HepG2 (cell line): ENCODE data around the gene IL33. TPM values are rescaled to one million over a fixed set of nuclear protein-coding genes. Genes with fewer than 3 reads are reported as not detected.

Experiments
- ATAC-seq: fragments of 200-7000 bp; cut with Tn5 transposase; 3 replicates; pipeline ENCODE4 v1.9.1; 2020; ENCODE audit warnings: mild to moderate bottlenecking, moderate library complexity
- BruUV-seq: library from RNA; stranded (reverse); fragments of 400-500 nt; replicated peaks from 2 replicates; lab custom pipeline; 2021; lab: Mats Ljungman, UMichigan
- CTCF ChIA-PET: fragments of 300-600 bp; formaldehyde crosslinking; extraction: SDS; loops from one replicate; lab custom pipeline; 2021; ENCODE audit warnings: low total read pairs, inconsistent platforms, low intra/inter-chr PET ratio; lab: Yijun Ruan, JAX
- POLR2A ChIA-PET: fragments of 350-600 bp; sonication (Branson Sonifier 250); formaldehyde crosslinking; loops from one replicate; lab custom pipeline; 2020; ENCODE audit warnings: antibody characterized with exemption, inconsistent platforms; lab: Yijun Ruan, JAX
- DNase-seq: peaks from one replicate; pipeline ENCODE4 v3.0.0-alpha.2; 2015; ENCODE audit warnings: low spot score
- FAIRE-seq: peaks from 3 replicates; lab custom pipeline; 2011; peaks lifted over from hg19 to GRCh38; lab: Jason Lieb, UNC
- H2AFZ ChIP-seq: one replicate; pipeline ENCODE4 v1.6.1; 2011; ENCODE audit warnings: low read length, inconsistent platforms
- H3K27ac ChIP-seq: fragments of 300-600 bp; 3 replicates; pipeline ENCODE4 v1.8.0; 2011; ENCODE audit warnings: mixed run types, mild to moderate bottlenecking, mixed read lengths, low read length, inconsistent platforms; ENCODE audit not compliant: insufficient read depth; ENCODE audit errors: extremely low read length
- H3K27me3 ChIP-seq, 2 experiments: fragments of 200-600 bp in 1 of 2; 2 replicates in 1 of 2; 3 replicates in 1 of 2; pipeline versions ENCODE4 v1.6.0 to v1.8.0; 2011; ENCODE audit warnings: low read length in 2 of 2, mild to moderate bottlenecking in 2 of 2, moderate library complexity in 2 of 2, inconsistent platforms in 1 of 2; ENCODE audit not compliant: insufficient read depth in 2 of 2, control insufficient read depth in 1 of 2
- H3K36me3 ChIP-seq, 2 experiments: fragments of 200-600 bp in 1 of 2; replicated peaks in 1 of 2; 2 replicates in 1 of 2; 3 replicates in 1 of 2; pipeline versions ENCODE4 v1.5.1 to v1.8.0; 2011; ENCODE audit warnings: low read length in 2 of 2, inconsistent platforms in 1 of 2; ENCODE audit not compliant: insufficient read depth in 2 of 2, control insufficient read depth in 1 of 2
- H3K4me1 ChIP-seq: 2 replicates; pipeline ENCODE4 v1.5.1; 2012; ENCODE audit warnings: low read length, inconsistent platforms; ENCODE audit not compliant: insufficient read depth
- H3K4me2 ChIP-seq: 2 replicates; pipeline ENCODE4 v1.6.0; 2011; ENCODE audit warnings: low read depth, low read length, inconsistent platforms
- H3K4me3 ChIP-seq, 3 experiments: fragments of 200-600 bp in 1 of 3; sonication (generic), shearing (Covaris generic) in 1 of 3; replicated peaks in 1 of 3; 2 replicates each; pipeline ENCODE4 v1.5.1; 2011 to 2016; ENCODE audit warnings: low read length in 3 of 3, inconsistent platforms in 2 of 3, low read depth in 2 of 3, mild to moderate bottlenecking in 2 of 3, control low read depth in 1 of 3, mixed read lengths in 1 of 3; ENCODE audit not compliant: insufficient read depth in 1 of 3
- H3K79me2 ChIP-seq: one replicate; pipeline ENCODE4 v1.6.1; 2011; ENCODE audit warnings: low read length, inconsistent platforms; ENCODE audit not compliant: insufficient read depth
- H3K9ac ChIP-seq: 2 replicates; pipeline ENCODE4 v1.6.0; 2011; ENCODE audit warnings: mild to moderate bottlenecking, low read depth, low read length, inconsistent platforms; ENCODE audit not compliant: insufficient read depth
- H3K9me3 ChIP-seq: 2 replicates; pipeline ENCODE4 v1.5.1; 2012; ENCODE audit warnings: mild to moderate bottlenecking, low read length
- H4K20me1 ChIP-seq: 2 replicates; pipeline ENCODE4 v1.6.0; 2011; ENCODE audit warnings: inconsistent platforms, mild to moderate bottlenecking, low read length, moderate library complexity; ENCODE audit not compliant: insufficient read depth
- HHEX ChIP-seq: IDR thresholded peaks from 2 replicates; pipeline ENCODE4 v1.6.1; 2016; ENCODE audit warnings: control low read depth
- MED1 ChIP-seq: sonication (generic); formaldehyde crosslinking; IDR thresholded peaks from 2 replicates; pipeline ENCODE4 v1.4.0; 2020; ENCODE audit warnings: missing genetic modification reagents
- PITX1 ChIP-seq: sonication (generic); formaldehyde crosslinking; IDR thresholded peaks from 2 replicates; pipeline ENCODE4 v1.5.1; 2020; ENCODE audit warnings: mild to moderate bottlenecking, missing genetic modification reagents
- SMARCE1 ChIP-seq: fragments of 450-650 bp; IDR thresholded peaks from 2 replicates; pipeline ENCODE4 v1.6.1; 2017; ENCODE audit warnings: borderline replicate concordance
- SRSF1 ChIP-seq: fragments of 200-400 bp; formaldehyde crosslinking; optimal IDR thresholded peaks from 2 replicates; pipeline ENCODE3; 2017; ENCODE audit warnings: mild to moderate bottlenecking, low read depth, low read length, moderate library complexity
- ZBTB40 ChIP-seq, 2 experiments: fragments of 450-650 bp in 1 of 2; sonication (generic) in 1 of 2; formaldehyde crosslinking in 1 of 2; IDR thresholded peaks; 2 replicates each; pipeline versions ENCODE4 v1.6.1 to v1.8.0; 2016 to 2022; ENCODE audit warnings: antibody characterized with exemption in 1 of 2, mild to moderate bottlenecking in 1 of 2, missing genetic modification reagents in 1 of 2
- ZKSCAN8 ChIP-seq: IDR thresholded peaks from 2 replicates; pipeline ENCODE4 v1.6.1; 2016; ENCODE audit warnings: borderline replicate concordance, missing genetic modification reagents, missing compliant biosample characterization
- ZNF280D ChIP-seq: sonication (generic); formaldehyde crosslinking; IDR thresholded peaks from 2 replicates; pipeline ENCODE4 v1.5.1; 2020; ENCODE audit warnings: mild to moderate bottlenecking, missing genetic modification reagents
- WGBS: methylation state at CpG from one replicate; pipeline ENCODE4 v1.1.6; 2017; ENCODE audit warnings: low lambda C conversion rate; 5-methylcytosine and 5-hydroxymethylcytosine counted together
- in situ Hi-C: cut with HindIII; loops from 2 replicates; pipeline ENCODE4 v1.10.0; 2017; ENCODE audit warnings: low pct_unique_long_range_greater_than_20kb; ENCODE audit not compliant: extremely low pct_ligation_motif_present
- intact Hi-C: fragments of 100-400 bp; cut with micrococcal nuclease; formaldehyde crosslinking; loops from one replicate; pipeline ENCODE4 v1.10.0; 2022; ENCODE audit not compliant: unreplicated experiment
- polyA plus RNA-seq, 8 experiments: library from polyadenylated mRNA; depleted of rRNA in 3 of 8; stranded (reverse) in 7 of 8; unstranded in 1 of 8; fragments of >200 nt; fragmentation: Illumina TruSeq in 4 of 8; extraction: Trizol in 4 of 8; gene quantifications; 2 replicates each; pipeline versions ENCODE4 v1.2.1 to v1.2.3, GENCODE V29; 2011 to 2016; ENCODE audit warnings: low read depth in 4 of 8, missing spikeins in 1 of 8, mixed read lengths in 1 of 8; ENCODE audit not compliant: insufficient read depth in 1 of 8
- total RNA-seq, 5 experiments: library from RNA; depleted of rRNA; stranded (reverse); fragments of >200 nt; fragmentation: Illumina TruSeq; extraction: Trizol; gene quantifications; 2 replicates each; pipeline ENCODE4 v1.2.3, GENCODE V29; 2016; ENCODE audit warnings: low read depth in 1 of 5

IL33 gene
- total and polyA plus RNA-seq, 2 of the 13 experiments (the other 11 are each of a cell fraction or from before 2014, with no cell fraction given) = 0.05 TPM; not detected in 1

GRCh38 chr9:6239048-6239461 lies 23.4 kb downstream of the IL33 start:
- Histone ChIP-seq H2AFZ (no peak overlapping the region), H3K9me3 (no peaks in the 10 kb centered on the region), H3K4me3 (no peak overlapping the region), H3K4me2 (peak overlapping the region; percentile 25), H4K20me1 (no peaks in the 10 kb centered on the region), H3K27me3 (peaks cover 0 to 2% of the 10 kb centered on the region in 2 experiments; a peak in 2 of 5 replicates), H3K4me1 (peaks cover 41% of the 10 kb centered on the region), H3K27ac (peak overlapping the region; percentile 80), H3K36me3 (no peaks in the 10 kb centered on the region), H3K79me2 (no peaks in the 10 kb centered on the region), H3K9ac (peak overlapping the region; percentile 53)
- ATAC-seq (peak; percentile 93), DNase-seq (peak; percentile 94), FAIRE-seq (peak; percentile 90)
- no TSS peak for BruUV-seq
- intact Hi-C loops (no loop called here), in situ Hi-C loops (no loop called here)
- POLR2A ChIA-PET = interaction anchor here (0.7 to 1.5 kb wide), 3 partner anchors 33 to 174 kb away, joined by 3 to 5 read pairs (median 3); partner anchors contain the start of gene UHRF2
- WGBS = 19% methylated on average over 5 of the region's 5 CpGs
- CTCF ChIA-PET = no interaction called here
- TF ChIP-seq ZNF280D (CRISPR knock-in tag) (0 out of 2 replicates have a peak, but pooled peaks have one; percentile 57), SRSF1 (no peak), SMARCE1 (no peak), HHEX (CRISPR knock-in tag) (no peak), PITX1 (no peak), ZBTB40 (IDR thresholded peaks at IDR 0.05) (no peak), ZBTB40 (CRISPR knock-in tag; IDR thresholded peaks at IDR 0.05) (no peak), ZKSCAN8 (CRISPR knock-in tag) (peak; percentile 73; the same call in 1 of the 2 replicates), MED1 (no peak)
